Frontal cortex (tissue), 4 donors: ENCODE results near the gene MCTP1. TPM values are rescaled to one million over a fixed set of nuclear protein-coding genes. Genes with fewer than 3 reads are reported as not detected.
"Not testable (repeated sequence)": the region's sequence is repeated elsewhere in the genome, so short reads cannot be mapped to it uniquely, and the experiment has no call there.

Source experiments
- DNase-seq, 2 donors: peaks; one replicate each; pipeline ENCODE4 v3.0.0; 2012; ENCODE audit warnings: low spot score in 2 of 2
- FAIRE-seq: peaks from 2 replicates; lab custom pipeline; 2012; peaks lifted over from hg19 to GRCh38; lab: Jason Lieb, UNC
- total RNA-seq: library from RNA; depleted of rRNA; stranded (reverse); fragments of >200 nt; gene quantifications from one replicate; pipeline ENCODE4 v1.2.3, GENCODE V29; 2014
- donor health status: control.
- donor health status: control.
- donor health status: control.

The MCTP1 gene
- total RNA-seq, 1 donor from 2014 or later: 48.5 TPM

GRCh38 chr5:95207811-95208210 is 77.1 kb downstream of the MCTP1 start:
- not testable (repeated sequence) for FAIRE-seq, DNase-seq

GRCh38 chr5:95194856-95195255 is 90.0 kb downstream of the MCTP1 start:
- no peak for FAIRE-seq
- DNase-seq: no peak

- DNase-seq: no peak
- FAIRE-seq: no peak
Observed at GRCh38 chr5:95191330-95191729, 93.6 kb downstream of the MCTP1 start.

- no peak for FAIRE-seq
- DNase-seq: no peak
Observed at GRCh38 chr5:95184924-95185323, 100.0 kb downstream of the MCTP1 start.

- FAIRE-seq: no peak
Observed at GRCh38 chr5:95181644-95182043, 103.2 kb downstream of the MCTP1 start.

GRCh38 chr5:95178046-95178651 is 106.7 kb downstream of the MCTP1 start:
- no peak for FAIRE-seq
- no peak for DNase-seq

More at GRCh38 chr5:95181644-95182043, 103.2 kb downstream of the MCTP1 start:
- DNase-seq: no peak

- FAIRE-seq: no peak
- no peak for DNase-seq
Observed at GRCh38 chr5:95177456-95177855, 107.4 kb downstream of the MCTP1 start.

- FAIRE-seq: no peak
- no peak for DNase-seq
Observed at GRCh38 chr5:95175106-95175505, 109.8 kb downstream of the MCTP1 start.

- FAIRE-seq: no peak
Observed at GRCh38 chr5:95172659-95173058, 112.2 kb downstream of the MCTP1 start.

GRCh38 chr5:95164861-95165260 is 120.0 kb downstream of the MCTP1 start:
- no peak for DNase-seq
- no peak for FAIRE-seq

More at GRCh38 chr5:95172659-95173058, 112.2 kb downstream of the MCTP1 start:
- DNase-seq: no peak

GRCh38 chr5:95163079-95163478 is 121.8 kb downstream of the MCTP1 start:
- no peak for FAIRE-seq

GRCh38 chr5:95162231-95162992 is 122.5 kb downstream of the MCTP1 start:
- FAIRE-seq: no peak

More at GRCh38 chr5:95163079-95163478, 121.8 kb downstream of the MCTP1 start:
- DNase-seq: no peak

GRCh38 chr5:95159603-95160002 is 125.3 kb downstream of the MCTP1 start:
- no peak for FAIRE-seq

More at GRCh38 chr5:95162231-95162992, 122.5 kb downstream of the MCTP1 start:
- no peak for DNase-seq

GRCh38 chr5:95155888-95156287 is 129.0 kb downstream of the MCTP1 start:
- no peak for FAIRE-seq
- no peak for DNase-seq

More at GRCh38 chr5:95159603-95160002, 125.3 kb downstream of the MCTP1 start:
- DNase-seq: no peak

GRCh38 chr5:95153511-95153910 is 131.4 kb downstream of the MCTP1 start:
- DNase-seq (no peak), FAIRE-seq (no peak)

GRCh38 chr5:95152535-95152934 is 132.4 kb downstream of the MCTP1 start:
- FAIRE-seq: no peak
- no peak for DNase-seq

GRCh38 chr5:95152131-95152530 is 132.8 kb downstream of the MCTP1 start:
- FAIRE-seq (no peak), DNase-seq (no peak)

GRCh38 chr5:95151694-95152093 is 133.2 kb downstream of the MCTP1 start:
- DNase-seq (no peak), FAIRE-seq (no peak)

GRCh38 chr5:95149387-95149786 is 135.5 kb downstream of the MCTP1 start:
- DNase-seq (no peak), FAIRE-seq (no peak)

GRCh38 chr5:95148453-95148852 is 136.4 kb downstream of the MCTP1 start:
- FAIRE-seq (no peak), DNase-seq (no peak)

- FAIRE-seq, DNase-seq: not testable (repeated sequence)
Observed at GRCh38 chr5:95143858-95144257, 141.0 kb downstream of the MCTP1 start.
